ENCODE results near the gene ZSWIM5. TPM values are rescaled to one million over a fixed set of nuclear protein-coding genes. Genes with fewer than 3 reads are reported as not detected.

ZSWIM5 gene
- total and polyA plus RNA-seq, 10 donors = 0.15 to 4.7 (median 2.7) TPM

- intact Hi-C loops (cut with DNase I; ENCODE audit: low total_unique reads) = loop anchor here (5.0 kb wide), 1 partner anchor 480 kb away; the partner anchor contains the start of gene TESK2
- WGBS, 5 donors = 2 to 6% (median 5%) methylated on average over 16 to 21 of the region's 21 CpGs
- H3K27me3 ChIP-seq (replicated peaks in 1 of 7) = no peaks in the 10 kb centered on the region
- H3K9me3 ChIP-seq = no peaks in the 10 kb centered on the region
- peak overlapping the region; percentile 67 to 92 (median 86) for H3K27ac ChIP-seq
- H3K36me3 ChIP-seq = peaks cover 0 to 54% (median 19%) of the 10 kb centered on the region in 6 donors
- TF ChIP-seq CTCF (IDR thresholded peaks at IDR 0.05 in 8 of 11, conservative IDR thresholded peaks at IDR 0.05 in 3 of 11) (no peak), POLR2AphosphoS5 (IDR thresholded peaks at IDR 0.05) (no peak), POLR2A (IDR thresholded peaks at IDR 0.05) (no peak)
- peak; percentile 86 for DNase-seq
- peak overlapping the region; percentile 63 to 100 (median 100) for H3K4me3 ChIP-seq
- peaks cover 30 to 63% (median 55%) of the 10 kb centered on the region in 6 donors for H3K4me1 ChIP-seq
Observed at GRCh38 chr1:45012639-45013278, 193.6 kb downstream of the ZSWIM5 start.

GRCh38 chr1:45011837-45012638 lies 194.4 kb downstream of the ZSWIM5 start, which contains the start of gene UROD:
Gene UROD (plus strand): TSS chr1:45012254. CDS start chr1:45012266, 12 bp downstream.
- peak; percentile 95 for DNase-seq
- Histone ChIP-seq H3K4me1 (peaks cover 30 to 63% (median 55%) of the 10 kb centered on the region in 6 donors), H3K27me3 (replicated peaks in 1 of 7) (no peaks in the 10 kb centered on the region), H3K9me3 (no peaks in the 10 kb centered on the region), H3K4me3 (peak within 1 kb of the TSS; percentile 90 to 100 (median 100)), H3K36me3 (peaks cover 2 to 61% (median 26%) of the 10 kb centered on the region in 6 donors), H3K27ac (peak within 1 kb of the TSS; percentile 67 to 92 (median 86))
- 0 to 2% (median 0%) methylated on average over 16 to 21 of the region's 21 CpGs for WGBS, 5 donors
- TF ChIP-seq POLR2A (IDR thresholded peaks at IDR 0.05) (no peak), POLR2AphosphoS5 (IDR thresholded peaks at IDR 0.05) (peak; percentile 42 to 84 (median 83)), CTCF (IDR thresholded peaks at IDR 0.05 in 8 of 11, conservative IDR thresholded peaks at IDR 0.05 in 3 of 11) (peak in 3 of 11 experiments; percentile 9 to 46 (median 28))
- intact Hi-C loops (cut with DNase I; ENCODE audit: low total_unique reads) = loop anchor here (5.0 kb wide), 1 partner anchor 480 kb away; the partner anchor contains the start of gene TESK2

- no peaks in the 10 kb centered on the region for H3K9me3 ChIP-seq
- H3K4me1 ChIP-seq = peaks cover 30 to 63% (median 55%) of the 10 kb centered on the region in 6 donors
- WGBS, 5 donors = 2 to 4% (median 2%) methylated on average over 20 to 62 of the region's 62 CpGs
- peak; percentile 94 for DNase-seq
- H3K36me3 ChIP-seq = peaks cover 2 to 69% (median 35%) of the 10 kb centered on the region in 6 donors
- no peak for TF ChIP-seq POLR2A (IDR thresholded peaks at IDR 0.05)
- peak; percentile 84 to 90 (median 86) for TF ChIP-seq POLR2AphosphoS5 (IDR thresholded peaks at IDR 0.05)
- intact Hi-C loops (cut with DNase I; ENCODE audit: low total_unique reads) = loop anchor here (5.0 kb wide), 1 partner anchor 481 kb away; the partner anchor contains the start of gene TESK2
- H3K27ac ChIP-seq = peak within 1 kb of the TSS; percentile 67 to 92 (median 86)
- H3K27me3 ChIP-seq (replicated peaks in 1 of 7) = no peaks in the 10 kb centered on the region
- H3K4me3 ChIP-seq = peak within 1 kb of the TSS; percentile 90 to 100 (median 100)
Observed at GRCh38 chr1:45010855-45011811, 195.3 kb downstream of the ZSWIM5 start, which contains the start of gene HECTD3. Gene HECTD3 (minus strand): TSS chr1:45011324. CDS start chr1:45011257, 67 bp downstream.
